ENCODE data around the gene FYCO1.

Gene FYCO1

DNA sequence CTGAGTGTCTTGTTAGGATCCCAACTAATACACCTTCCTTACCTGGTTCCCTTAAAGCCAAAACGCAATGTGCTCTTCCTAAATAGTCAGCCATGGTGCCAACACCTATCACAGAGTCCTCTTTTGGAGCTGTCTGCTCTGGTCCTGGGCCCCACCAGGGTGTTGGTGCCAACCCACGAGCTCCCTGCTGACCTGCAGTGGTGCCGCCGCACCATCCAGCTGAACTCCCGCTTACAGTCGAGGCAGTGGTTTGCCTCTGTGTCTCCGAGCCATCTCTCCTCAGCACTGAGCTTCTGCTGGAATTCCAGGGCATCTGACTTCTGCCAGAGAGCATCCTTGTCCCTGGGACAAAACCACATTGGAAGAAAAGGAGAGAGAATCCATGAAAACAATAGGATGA, 36.4 kb downstream of the FYCO1 start:
- H3K27me3 ChIP-seq (ENCODE audit: insufficient read depth, poor library complexity, severe bottlenecking), result no peaks in the 10 kb centered on the region

DNA sequence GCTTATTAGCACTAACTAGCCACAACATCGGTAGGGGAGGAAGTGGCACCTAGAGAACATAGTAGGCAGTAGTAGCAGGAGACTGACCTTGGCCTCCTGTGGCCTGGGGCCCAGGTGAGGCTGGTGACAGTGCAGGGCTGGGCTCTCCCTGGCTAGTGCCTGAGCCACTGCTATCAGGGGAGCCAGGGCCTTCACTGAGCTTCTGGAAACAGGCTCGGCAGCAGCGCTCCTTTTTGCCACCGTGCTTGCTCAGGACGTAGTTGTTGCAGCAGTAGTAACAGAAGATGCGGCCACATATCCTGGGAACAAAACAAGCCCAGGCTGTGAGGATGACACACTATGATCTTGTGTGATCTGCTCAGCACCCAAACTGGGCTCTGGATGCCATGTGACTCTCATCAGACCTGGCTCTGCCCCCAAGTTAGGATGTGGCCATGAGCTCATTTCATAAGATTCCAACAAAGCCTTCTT, 37.3 kb downstream of the FYCO1 start:
- Histone ChIP-seq H3K27me3 (ENCODE audit: insufficient read depth, poor library complexity, severe bottlenecking) (no peaks in the 10 kb centered on the region), H3K4me3 (replicated peaks; ENCODE audit: insufficient read depth, low read length) (no peak overlapping the region), H3K27ac (replicated peaks) (no peak overlapping the region)
- no peak for DNase-seq (ENCODE audit: low read depth in 1 of 2, low spot score in 1 of 2)
- TF ChIP-seq, protein P1, sequence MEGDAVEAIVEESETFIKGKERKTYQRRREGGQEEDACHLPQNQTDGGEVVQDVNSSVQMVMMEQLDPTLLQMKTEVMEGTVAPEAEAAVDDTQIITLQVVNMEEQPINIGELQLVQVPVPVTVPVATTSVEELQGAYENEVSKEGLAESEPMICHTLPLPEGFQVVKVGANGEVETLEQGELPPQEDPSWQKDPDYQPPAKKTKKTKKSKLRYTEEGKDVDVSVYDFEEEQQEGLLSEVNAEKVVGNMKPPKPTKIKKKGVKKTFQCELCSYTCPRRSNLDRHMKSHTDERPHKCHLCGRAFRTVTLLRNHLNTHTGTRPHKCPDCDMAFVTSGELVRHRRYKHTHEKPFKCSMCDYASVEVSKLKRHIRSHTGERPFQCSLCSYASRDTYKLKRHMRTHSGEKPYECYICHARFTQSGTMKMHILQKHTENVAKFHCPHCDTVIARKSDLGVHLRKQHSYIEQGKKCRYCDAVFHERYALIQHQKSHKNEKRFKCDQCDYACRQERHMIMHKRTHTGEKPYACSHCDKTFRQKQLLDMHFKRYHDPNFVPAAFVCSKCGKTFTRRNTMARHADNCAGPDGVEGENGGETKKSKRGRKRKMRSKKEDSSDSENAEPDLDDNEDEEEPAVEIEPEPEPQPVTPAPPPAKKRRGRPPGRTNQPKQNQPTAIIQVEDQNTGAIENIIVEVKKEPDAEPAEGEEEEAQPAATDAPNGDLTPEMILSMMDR (IDR thresholded peaks at IDR 0.05; ENCODE audit: insufficient read depth, low read length), result no peak
- TF ChIP-seq SPI1 (IDR thresholded peaks at IDR 0.05; ENCODE audit: borderline replicate concordance, low read depth), result no peak
- TF ChIP-seq, protein P2, sequence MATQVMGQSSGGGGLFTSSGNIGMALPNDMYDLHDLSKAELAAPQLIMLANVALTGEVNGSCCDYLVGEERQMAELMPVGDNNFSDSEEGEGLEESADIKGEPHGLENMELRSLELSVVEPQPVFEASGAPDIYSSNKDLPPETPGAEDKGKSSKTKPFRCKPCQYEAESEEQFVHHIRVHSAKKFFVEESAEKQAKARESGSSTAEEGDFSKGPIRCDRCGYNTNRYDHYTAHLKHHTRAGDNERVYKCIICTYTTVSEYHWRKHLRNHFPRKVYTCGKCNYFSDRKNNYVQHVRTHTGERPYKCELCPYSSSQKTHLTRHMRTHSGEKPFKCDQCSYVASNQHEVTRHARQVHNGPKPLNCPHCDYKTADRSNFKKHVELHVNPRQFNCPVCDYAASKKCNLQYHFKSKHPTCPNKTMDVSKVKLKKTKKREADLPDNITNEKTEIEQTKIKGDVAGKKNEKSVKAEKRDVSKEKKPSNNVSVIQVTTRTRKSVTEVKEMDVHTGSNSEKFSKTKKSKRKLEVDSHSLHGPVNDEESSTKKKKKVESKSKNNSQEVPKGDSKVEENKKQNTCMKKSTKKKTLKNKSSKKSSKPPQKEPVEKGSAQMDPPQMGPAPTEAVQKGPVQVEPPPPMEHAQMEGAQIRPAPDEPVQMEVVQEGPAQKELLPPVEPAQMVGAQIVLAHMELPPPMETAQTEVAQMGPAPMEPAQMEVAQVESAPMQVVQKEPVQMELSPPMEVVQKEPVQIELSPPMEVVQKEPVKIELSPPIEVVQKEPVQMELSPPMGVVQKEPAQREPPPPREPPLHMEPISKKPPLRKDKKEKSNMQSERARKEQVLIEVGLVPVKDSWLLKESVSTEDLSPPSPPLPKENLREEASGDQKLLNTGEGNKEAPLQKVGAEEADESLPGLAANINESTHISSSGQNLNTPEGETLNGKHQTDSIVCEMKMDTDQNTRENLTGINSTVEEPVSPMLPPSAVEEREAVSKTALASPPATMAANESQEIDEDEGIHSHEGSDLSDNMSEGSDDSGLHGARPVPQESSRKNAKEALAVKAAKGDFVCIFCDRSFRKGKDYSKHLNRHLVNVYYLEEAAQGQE (IDR thresholded peaks at IDR 0.05; ENCODE audit: insufficient replicate concordance, low read depth), result no peak

More for the DNA sequence above, 36.4 kb downstream of the FYCO1 start:
- TF ChIP-seq, protein P2 (IDR thresholded peaks at IDR 0.05; ENCODE audit: insufficient replicate concordance, low read depth), result no peak
- no peak for TF ChIP-seq SPI1 (IDR thresholded peaks at IDR 0.05; ENCODE audit: borderline replicate concordance, low read depth)
- DNase-seq (ENCODE audit: low read depth in 1 of 2, low spot score in 1 of 2), result no peak
- H3K27ac ChIP-seq (replicated peaks), result no peak overlapping the region
- H3K4me3 ChIP-seq (replicated peaks; ENCODE audit: insufficient read depth, low read length), result no peak overlapping the region

DNA sequence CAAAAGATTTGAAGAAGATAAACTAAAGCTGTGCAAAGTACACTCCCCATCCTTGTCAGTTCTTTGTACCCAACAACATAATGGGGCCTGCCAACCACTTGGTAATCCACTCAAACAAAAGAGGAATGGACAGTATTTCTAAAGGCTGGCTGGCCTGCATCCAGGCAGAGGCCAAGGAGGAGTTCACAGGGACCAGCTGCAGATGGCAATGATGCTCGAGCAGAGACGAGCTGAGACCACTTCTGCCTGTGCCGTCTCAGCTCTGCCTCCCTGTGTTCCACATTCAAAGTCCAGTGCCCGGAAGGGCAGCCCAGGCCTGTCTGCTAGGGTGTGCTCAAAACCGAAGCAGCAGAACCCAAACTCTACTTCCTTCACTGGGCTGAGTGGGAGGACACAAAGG, 38.0 kb downstream of the FYCO1 start:
- Histone ChIP-seq H3K27me3 (ENCODE audit: insufficient read depth, poor library complexity, severe bottlenecking) (no peaks in the 10 kb centered on the region), H3K27ac (replicated peaks) (no peak overlapping the region), H3K4me3 (replicated peaks; ENCODE audit: insufficient read depth, low read length) (no peak overlapping the region)
- no peak for TF ChIP-seq SPI1 (IDR thresholded peaks at IDR 0.05; ENCODE audit: borderline replicate concordance, low read depth)
- TF ChIP-seq, protein P1 (IDR thresholded peaks at IDR 0.05; ENCODE audit: insufficient read depth, low read length), result no peak
- TF ChIP-seq POLR2AphosphoS5 (IDR thresholded peaks at IDR 0.05; ENCODE audit: low read depth), result no peak
- TF ChIP-seq, protein P2 (IDR thresholded peaks at IDR 0.05; ENCODE audit: insufficient replicate concordance, low read depth), result no peak
- TF ChIP-seq GABPA (IDR thresholded peaks at IDR 0.05; ENCODE audit: low read depth), result no peak
- DNase-seq (ENCODE audit: low read depth in 1 of 2, low spot score in 1 of 2), result no peak

DNA sequence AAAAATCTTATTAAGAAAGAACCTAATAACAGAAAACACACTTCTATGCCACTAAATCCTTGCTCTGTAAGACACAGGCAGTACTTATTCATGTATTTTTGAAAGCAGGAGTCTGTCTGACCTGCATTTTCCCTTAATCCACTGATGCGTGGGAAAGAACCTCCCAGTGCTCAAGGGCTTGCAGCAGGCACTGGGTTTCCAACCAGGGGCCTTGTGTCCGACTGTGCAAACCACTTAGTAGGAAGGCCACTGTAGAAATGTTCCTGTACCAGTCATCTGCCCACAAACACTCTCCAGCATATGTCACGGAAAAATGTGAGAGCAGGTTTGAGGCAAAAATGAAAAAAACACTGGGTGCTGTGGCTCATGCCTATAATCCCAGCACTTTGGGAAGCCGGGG, 39.9 kb downstream of the FYCO1 start:
- no peaks in the 10 kb centered on the region for H3K27me3 ChIP-seq (ENCODE audit: insufficient read depth, poor library complexity, severe bottlenecking)
- TF ChIP-seq GABPA (IDR thresholded peaks at IDR 0.05; ENCODE audit: low read depth) (no peak), SPI1 (IDR thresholded peaks at IDR 0.05; ENCODE audit: borderline replicate concordance, low read depth) (no peak), POLR2AphosphoS5 (IDR thresholded peaks at IDR 0.05; ENCODE audit: low read depth) (no peak)
- TF ChIP-seq, protein P2 (IDR thresholded peaks at IDR 0.05; ENCODE audit: insufficient replicate concordance, low read depth), result no peak
- TF ChIP-seq, protein P1 (IDR thresholded peaks at IDR 0.05; ENCODE audit: insufficient read depth, low read length), result no peak
- no peak overlapping the region for H3K27ac ChIP-seq (replicated peaks)
- no peak for DNase-seq (ENCODE audit: low read depth in 1 of 2, low spot score in 1 of 2)
- no peak overlapping the region for H3K4me3 ChIP-seq (replicated peaks; ENCODE audit: insufficient read depth, low read length)

Data from HL-60 (cell line).